HG02642 (cell line): Measurements from ENCODE around the gene CENPP.

ENCODE experiments used
- ATAC-seq: cut with Tn5 transposase; IDR thresholded peaks from one replicate; pipeline ENCODE4 v1.9.1; 2021; ENCODE audit warnings: mild to moderate bottlenecking; ENCODE audit not compliant: unreplicated experiment, poor library complexity

Gene CENPP

DNA sequence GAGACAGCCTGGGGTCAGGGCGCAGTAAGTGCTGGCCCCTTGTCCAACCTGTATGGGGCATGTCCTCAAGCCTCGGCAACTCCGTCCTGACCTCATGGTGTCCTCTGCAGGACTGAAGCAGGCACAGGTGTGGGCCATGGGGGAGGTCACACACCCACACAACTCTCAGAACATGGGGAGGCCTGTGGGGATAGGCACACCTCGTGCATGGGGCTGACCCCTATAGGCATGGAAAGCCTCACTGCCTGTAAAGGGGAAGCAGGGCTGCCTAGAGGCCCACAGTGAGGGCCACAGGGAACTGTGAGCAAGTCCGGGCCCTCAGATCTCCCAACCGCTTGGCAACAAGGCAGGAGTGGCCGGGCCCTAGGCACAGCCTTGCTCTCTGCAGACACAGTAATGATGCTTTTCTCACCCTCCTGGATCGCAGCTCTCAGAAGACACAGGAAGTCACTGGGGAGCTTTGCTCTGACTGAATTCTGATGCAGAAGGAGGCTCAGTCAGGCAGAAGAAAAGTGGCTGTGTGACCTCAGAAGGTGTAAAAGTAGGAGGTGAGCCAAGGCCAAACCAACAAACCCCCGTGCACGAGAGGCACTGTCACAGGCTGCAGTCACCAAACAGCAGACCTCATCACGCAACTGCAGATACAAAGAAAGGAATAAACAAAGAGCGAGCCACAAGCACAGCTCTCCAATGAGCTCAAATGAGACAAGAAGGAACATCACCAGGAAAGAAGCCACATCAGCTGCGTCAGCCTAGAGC lies 338.8 kb downstream of the CENPP start:
- ATAC-seq: no peak

DNA sequence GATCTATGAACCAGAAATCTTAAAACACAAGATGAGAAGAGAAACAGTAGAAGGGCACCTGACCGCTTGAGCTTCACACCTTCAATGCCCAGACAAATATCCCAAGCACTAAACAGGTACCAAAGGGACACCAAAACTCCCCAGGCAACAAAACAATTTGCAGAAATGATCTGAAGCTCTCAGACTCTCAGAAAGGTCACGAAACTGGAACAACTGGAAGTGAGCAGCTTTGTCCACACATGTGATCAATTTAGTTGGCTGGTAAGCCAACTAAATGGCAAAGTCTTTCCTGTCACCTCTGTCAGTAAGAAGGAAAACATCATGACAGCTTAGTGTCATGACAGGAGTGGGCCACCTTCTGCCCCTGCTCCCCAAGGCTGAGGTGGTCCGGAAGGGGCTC lies 340.1 kb downstream of the CENPP start:
- ATAC-seq: no peak

DNA sequence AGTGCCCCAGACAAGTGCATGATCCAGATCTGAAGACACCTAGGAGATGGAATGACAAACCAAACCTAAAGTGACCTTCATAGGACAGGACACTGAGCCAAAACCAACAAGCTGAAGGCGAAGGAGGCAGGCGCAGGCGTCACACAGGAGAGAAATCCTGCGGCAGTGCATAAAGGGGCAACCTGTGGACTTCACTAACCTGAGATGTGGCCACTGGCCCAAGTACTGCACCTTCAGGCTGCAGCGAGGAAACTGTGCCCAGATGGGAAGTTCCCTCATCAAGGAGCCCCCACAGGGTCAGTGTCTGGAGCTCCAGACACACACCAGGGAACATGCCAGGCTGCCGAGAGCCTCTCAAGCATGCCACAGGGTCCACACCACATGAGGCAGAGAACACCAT lies 340.5 kb downstream of the CENPP start:
- no peak for ATAC-seq

DNA sequence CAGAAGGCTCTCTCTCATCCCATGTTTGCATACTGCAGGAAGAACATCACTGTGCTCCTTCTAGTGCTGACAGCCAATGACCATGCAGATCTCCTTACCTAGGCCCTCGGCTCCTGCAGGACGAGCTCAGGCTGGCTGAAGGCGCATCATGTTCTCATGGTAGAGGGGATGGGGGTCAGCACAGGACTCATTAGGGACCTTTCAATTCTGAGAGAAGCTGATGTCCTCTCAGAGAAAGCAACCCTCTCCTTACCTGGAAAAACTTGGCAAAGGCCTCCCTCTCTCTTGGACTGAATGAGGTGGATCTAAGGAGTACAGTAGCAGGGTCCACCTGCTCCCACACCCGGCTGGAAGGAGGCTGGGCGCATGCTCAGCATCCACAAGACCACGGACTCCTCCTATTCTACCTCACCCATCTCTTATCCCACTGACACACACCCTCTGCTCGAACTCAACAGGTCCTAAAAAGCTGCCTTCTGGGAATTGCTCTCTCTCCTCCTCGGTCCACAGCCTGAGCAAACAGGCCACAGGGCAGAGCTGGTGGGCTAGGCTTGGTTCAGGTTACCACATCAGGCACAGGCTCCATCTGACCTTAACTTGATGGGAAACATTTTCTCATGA lies 341.3 kb downstream of the CENPP start:
- no peak for ATAC-seq

DNA sequence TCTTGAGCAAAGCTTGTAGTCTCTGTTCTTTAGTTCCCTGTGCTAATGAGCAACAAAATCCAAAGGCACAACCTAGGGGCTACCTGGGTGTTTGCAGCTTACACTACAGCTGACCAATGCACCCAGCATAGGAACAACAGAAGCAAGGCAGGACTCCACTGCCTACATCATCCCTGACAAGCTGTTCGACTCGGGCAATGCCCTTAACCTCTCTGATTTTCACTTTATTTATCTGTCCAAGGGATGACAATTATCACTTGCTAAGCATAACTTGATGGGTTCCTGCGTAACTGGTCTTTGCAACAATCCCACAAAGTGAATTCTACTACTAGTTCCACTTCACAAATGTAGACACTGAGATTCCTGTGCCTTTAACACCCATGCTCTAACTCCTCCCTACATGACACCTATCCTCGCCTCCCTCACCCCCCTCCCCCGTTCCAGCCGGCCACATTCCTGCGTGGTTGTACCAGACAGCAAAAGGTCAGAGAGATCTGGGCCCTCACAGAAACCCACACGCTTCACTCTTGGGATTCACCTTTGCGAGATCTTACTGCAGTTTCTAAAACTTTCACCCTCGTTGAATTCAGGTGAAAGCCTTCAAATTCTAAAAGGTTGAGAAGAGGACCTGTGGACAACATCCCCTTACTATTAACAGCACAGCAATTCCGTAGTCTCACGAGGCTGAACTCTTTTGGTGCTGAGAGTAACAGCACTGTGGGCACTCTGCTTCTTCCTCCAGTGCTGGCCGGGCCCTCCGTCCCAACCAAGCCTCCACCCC lies 343.2 kb downstream of the CENPP start:
- ATAC-seq: no peak

DNA sequence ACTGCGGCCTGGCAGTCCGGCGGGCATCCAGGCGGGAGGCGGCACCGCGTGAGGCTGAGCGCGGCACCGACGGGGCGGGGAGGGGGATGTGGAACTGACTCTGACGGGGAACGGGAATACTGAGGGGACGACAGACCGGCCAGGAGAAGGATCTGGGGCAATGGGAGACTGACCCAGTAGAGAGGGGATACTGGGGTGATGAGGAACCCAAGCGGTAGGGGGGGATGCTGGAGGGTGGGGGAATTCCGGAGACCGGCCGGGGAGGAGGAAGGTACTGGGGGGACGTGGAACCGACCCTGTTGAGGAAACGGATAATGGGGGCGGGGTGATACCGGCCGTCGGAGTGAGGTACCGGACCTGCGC lies 343.8 kb downstream of the CENPP start:
- ATAC-seq: peak; percentile 14
